B cell (primary cell): ENCODE data around the gene CCDC124. TPM values are rescaled to one million over a fixed set of nuclear protein-coding genes. Genes with fewer than 3 reads are reported as not detected.

Experiments
- ATAC-seq: fragments of 200-7000 bp; cut with Tn5 transposase; one replicate; pipeline ENCODE4 v1.10.0; 2021; ENCODE audit warnings: low read depth, mild to moderate bottlenecking, moderate number of reproducible peaks, moderate library complexity
- CTCF ChIA-PET: fragments of 350-600 bp; sonication (Branson Sonifier 250); formaldehyde crosslinking; loops from one replicate; lab custom pipeline; 2021; ENCODE audit warnings: antibody characterized with exemption, inconsistent platforms; lab: Charles Lee
- POLR2A ChIA-PET: fragments of 350-600 bp; sonication (Branson Sonifier 250); formaldehyde crosslinking; loops from one replicate; lab custom pipeline; 2021; ENCODE audit warnings: antibody characterized with exemption; lab: Charles Lee
- DNase-seq: peaks from one replicate; pipeline ENCODE4 v3.0.0; 2013
- H2AFZ ChIP-seq: 2 replicates; pipeline ENCODE4 v1.6.1; 2012; ENCODE audit warnings: mild to moderate bottlenecking, low read depth, low read length; ENCODE audit not compliant: insufficient read depth, poor library complexity, severe bottlenecking
- H3K27ac ChIP-seq, 2 donors: 1 replicate in 1 of 2; 2 replicates in 1 of 2; pipeline ENCODE4 v1.5.1; 2012 to 2013; ENCODE audit warnings: low read length in 2 of 2, mild to moderate bottlenecking in 2 of 2, moderate library complexity in 1 of 2
- H3K27me3 ChIP-seq, 4 experiments: fragments of 200-600 bp in 1 of 4; sonication (generic) in 1 of 4; replicated peaks in 1 of 4; 1 replicate in 2 of 4; 2 replicates in 2 of 4; pipeline versions ENCODE4 v1.6.1 to v1.7.0; 2013 to 2016; ENCODE audit warnings: low read length in 3 of 4, mild to moderate bottlenecking in 2 of 4, mixed read lengths in 1 of 4, moderate library complexity in 1 of 4; ENCODE audit not compliant: insufficient read depth in 4 of 4, control insufficient read depth in 3 of 4; ENCODE audit errors: control extremely low read depth in 1 of 4
- H3K36me3 ChIP-seq, 2 experiments: replicated peaks in 1 of 2; 1 replicate in 1 of 2; 2 replicates in 1 of 2; pipeline versions ENCODE4 v1.6.1 to v1.7.1; 2013; ENCODE audit warnings: low read length in 1 of 2; ENCODE audit not compliant: insufficient read depth in 2 of 2, control insufficient read depth in 1 of 2; ENCODE audit errors: control extremely low read depth in 1 of 2, extremely low read depth in 1 of 2
- H3K4me1 ChIP-seq, 2 donors: fragments of 200-600 bp in 1 of 2; sonication (generic) in 1 of 2; 1 replicate in 1 of 2; 2 replicates in 1 of 2; pipeline versions ENCODE4 v1.5.1 to v1.6.1; 2013 to 2017; ENCODE audit warnings: low read length in 2 of 2; ENCODE audit not compliant: control insufficient read depth in 2 of 2, insufficient read depth in 2 of 2
- H3K4me2 ChIP-seq: replicated peaks from 2 replicates; pipeline ENCODE3; 2012; ENCODE audit warnings: mild to moderate bottlenecking, low read depth, low read length; ENCODE audit not compliant: poor library complexity, severe bottlenecking
- H3K4me3 ChIP-seq, 5 experiments: fragments of 200-600 bp in 1 of 5; sonication (generic) in 1 of 5; 1 replicate in 3 of 5; 2 replicates in 2 of 5; pipeline versions ENCODE4 v1.5.1 to v1.7.0; 2011 to 2016; ENCODE audit warnings: low read length in 4 of 5, mild to moderate bottlenecking in 4 of 5, low read depth in 2 of 5, control low read depth in 1 of 5, moderate library complexity in 1 of 5; ENCODE audit not compliant: insufficient read depth in 1 of 5; ENCODE audit errors: control extremely low read depth in 1 of 5, extremely low read depth in 1 of 5
- H3K79me2 ChIP-seq: fragments of 200-600 bp; sonication (generic); one replicate; pipeline ENCODE4 v1.6.0; 2016; ENCODE audit warnings: low read length; ENCODE audit not compliant: control insufficient read depth, insufficient read depth
- H3K9ac ChIP-seq: fragments of 200-600 bp; sonication (generic); 2 replicates; pipeline ENCODE4 v1.6.1; 2017; ENCODE audit warnings: mild to moderate bottlenecking, low read length, moderate library complexity
- H3K9me3 ChIP-seq, 3 donors: one replicate each; pipeline versions ENCODE4 v1.6.1 to v1.7.1; 2013; ENCODE audit warnings: low read length in 2 of 3; ENCODE audit not compliant: control insufficient read depth in 2 of 3, insufficient read depth in 1 of 3; ENCODE audit errors: control extremely low read depth in 1 of 3
- H4K20me1 ChIP-seq: 2 replicates; pipeline ENCODE4 v1.6.0; 2012; ENCODE audit warnings: mild to moderate bottlenecking, low read length; ENCODE audit not compliant: insufficient read depth, control insufficient read depth, poor library complexity, severe bottlenecking
- H3K27ac Mint-ChIP-seq: one replicate; pipeline ENCODE4 v1.8.0; 2021; ENCODE audit warnings: mixed read lengths
- H3K27me3 Mint-ChIP-seq: one replicate; pipeline ENCODE4 v1.8.0; 2021; ENCODE audit warnings: mixed read lengths
- H3K4me1 Mint-ChIP-seq: one replicate; pipeline ENCODE4 v1.8.0; 2021; ENCODE audit warnings: mixed read lengths
- H3K4me3 Mint-ChIP-seq: one replicate; pipeline ENCODE4 v1.8.0; 2021; ENCODE audit warnings: mixed read lengths
- H3K9me3 Mint-ChIP-seq: one replicate; pipeline ENCODE4 v1.8.0; 2022; ENCODE audit warnings: mixed read lengths; ENCODE audit not compliant: insufficient read depth
- EZH2 ChIP-seq: IDR thresholded peaks from 2 replicates; pipeline ENCODE4 v1.6.1; 2012; ENCODE audit warnings: borderline replicate concordance, low read depth, mild to moderate bottlenecking, moderate library complexity, low read length; ENCODE audit not compliant: insufficient read depth, poor library complexity, severe bottlenecking
- WGBS: methylation state at CpG from one replicate; pipeline ENCODE4 v1.1.5; 2013; ENCODE audit warnings: missing lambda C conversion rate; ENCODE audit not compliant: insufficient coverage; 5-methylcytosine and 5-hydroxymethylcytosine counted together
- intact Hi-C: fragments of 100-400 bp; cut with micrococcal nuclease; formaldehyde crosslinking; loops from one replicate; pipeline ENCODE4 v1.10.0; 2022
- polyA plus RNA-seq: library from polyadenylated mRNA; depleted of rRNA; stranded (reverse); fragments of >200 nt; gene quantifications from 2 replicates; pipeline ENCODE4 v1.2.3, GENCODE V29; 2012
- total RNA-seq, 2 donors: library from RNA; stranded (reverse); fragments of 120-200 nt in 1 of 2; gene quantifications; 1 replicate in 1 of 2; 2 replicates in 1 of 2; pipeline versions ENCODE4 v1.2.3 to v1.2.4, GENCODE V29; 2013 to 2022
- TF ChIP-seq, protein P1 (sequence below): fragments of 200-600 bp; IDR thresholded peaks from one replicate; pipeline ENCODE4 v1.8.0; 2022; ENCODE audit warnings: antibody characterized with exemption, mild to moderate bottlenecking

CCDC124 gene
- total and polyA plus RNA-seq, 2 donors (not counting 1 experiment from before 2014, with no cell fraction given), result 25.0 to 57.8 TPM

- Histone ChIP-seq H3K4me1 (no peaks in the 10 kb centered on the region), H3K4me3 (no peak overlapping the region), H3K27ac (no peak overlapping the region), H3K27me3 (peaks cover 0 to 3% (median 0%) of the 10 kb centered on the region in 4 experiments), H3K9me3 (peaks cover 2 to 32% (median 6%) of the 10 kb centered on the region in 3 donors), H2AFZ (no peak overlapping the region), H3K4me2 (no peak overlapping the region), H3K9ac (no peak overlapping the region), H3K79me2 (no peaks in the 10 kb centered on the region), H3K36me3 (no peaks in the 10 kb centered on the region), H4K20me1 (no peaks in the 10 kb centered on the region)
- WGBS, result no CpG with 5 or more reads among the region's 3 CpGs
- no peak overlapping the region for H3K27ac Mint-ChIP-seq
- no peak for TF ChIP-seq EZH2
- TF ChIP-seq, protein P1, sequence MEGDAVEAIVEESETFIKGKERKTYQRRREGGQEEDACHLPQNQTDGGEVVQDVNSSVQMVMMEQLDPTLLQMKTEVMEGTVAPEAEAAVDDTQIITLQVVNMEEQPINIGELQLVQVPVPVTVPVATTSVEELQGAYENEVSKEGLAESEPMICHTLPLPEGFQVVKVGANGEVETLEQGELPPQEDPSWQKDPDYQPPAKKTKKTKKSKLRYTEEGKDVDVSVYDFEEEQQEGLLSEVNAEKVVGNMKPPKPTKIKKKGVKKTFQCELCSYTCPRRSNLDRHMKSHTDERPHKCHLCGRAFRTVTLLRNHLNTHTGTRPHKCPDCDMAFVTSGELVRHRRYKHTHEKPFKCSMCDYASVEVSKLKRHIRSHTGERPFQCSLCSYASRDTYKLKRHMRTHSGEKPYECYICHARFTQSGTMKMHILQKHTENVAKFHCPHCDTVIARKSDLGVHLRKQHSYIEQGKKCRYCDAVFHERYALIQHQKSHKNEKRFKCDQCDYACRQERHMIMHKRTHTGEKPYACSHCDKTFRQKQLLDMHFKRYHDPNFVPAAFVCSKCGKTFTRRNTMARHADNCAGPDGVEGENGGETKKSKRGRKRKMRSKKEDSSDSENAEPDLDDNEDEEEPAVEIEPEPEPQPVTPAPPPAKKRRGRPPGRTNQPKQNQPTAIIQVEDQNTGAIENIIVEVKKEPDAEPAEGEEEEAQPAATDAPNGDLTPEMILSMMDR, result no peak
- POLR2A ChIA-PET, result no interaction called here
- no peak overlapping the region for H3K4me3 Mint-ChIP-seq
- CTCF ChIA-PET, result no interaction called here
- ATAC-seq (no peak), DNase-seq (no peak)
- no peaks in the 10 kb centered on the region for H3K4me1 Mint-ChIP-seq
- intact Hi-C loops, result no loop called here
- peaks cover 7% of the 10 kb centered on the region for H3K27me3 Mint-ChIP-seq
- H3K9me3 Mint-ChIP-seq, result no peaks in the 10 kb centered on the region
Measured at GRCh38 chr19:17908244-17908643, 24.6 kb upstream of the CCDC124 start.

GRCh38 chr19:17909003-17909732 is 23.6 kb upstream of the CCDC124 start:
- Mint-ChIP-seq H3K4me3 (no peak overlapping the region), H3K27ac (no peak overlapping the region), H3K27me3 (peaks cover under 1% of the 10 kb centered on the region), H3K9me3 (no peaks in the 10 kb centered on the region), H3K4me1 (no peaks in the 10 kb centered on the region)
- 81% methylated on average over 6 of the region's 7 CpGs for WGBS
- no peak for DNase-seq
- CTCF ChIA-PET, result interaction anchor here (0.6 to 1.1 kb wide), 5 partner anchors 20 to 533 kb away, joined by 3 to 5 read pairs (median 4); partner anchors contain the start of gene CCDC124
- no peak overlapping the region for H3K4me3 ChIP-seq
- H3K9ac ChIP-seq, result no peak overlapping the region
- TF ChIP-seq EZH2, result no peak
- TF ChIP-seq, protein P1, result no peak
- H3K9me3 ChIP-seq, result peaks cover 3 to 40% (median 15%) of the 10 kb centered on the region in 3 donors
- no peak overlapping the region for H3K4me2 ChIP-seq
- H3K79me2 ChIP-seq, result no peaks in the 10 kb centered on the region
- no peak overlapping the region for H2AFZ ChIP-seq
- no peak for ATAC-seq
- intact Hi-C loops, result no loop called here
- peaks cover 0 to 3% (median 0%) of the 10 kb centered on the region in 4 experiments for H3K27me3 ChIP-seq
- no peaks in the 10 kb centered on the region for H3K36me3 ChIP-seq
- POLR2A ChIA-PET, result no interaction called here
- H3K27ac ChIP-seq, result no peak overlapping the region
- H3K4me1 ChIP-seq, result no peaks in the 10 kb centered on the region
- no peaks in the 10 kb centered on the region for H4K20me1 ChIP-seq
